Endothelial cell of umbilical vein (primary cell): Measurements from ENCODE around the gene GRM4. TPM values are rescaled to one million over a fixed set of nuclear protein-coding genes. Genes with fewer than 3 reads are reported as not detected.

Experiments
- BruUV-seq: library from RNA; stranded (reverse); fragments of 400-500 nt; replicated peaks from 2 replicates; lab custom pipeline; 2021; lab: Mats Ljungman, UMichigan
- CTCF ChIA-PET: fragments of 300-600, 350-600 bp; sonication (Branson Sonifier 250); formaldehyde crosslinking; loops from one replicate; lab custom pipeline; 2021; ENCODE audit warnings: antibody characterized with exemption, inconsistent platforms; lab: Charles Lee
- POLR2A ChIA-PET: fragments of 300-600, 350-600 bp; sonication (Branson Sonifier 250); formaldehyde crosslinking; loops from one replicate; lab custom pipeline; 2021; ENCODE audit warnings: antibody characterized with exemption, inconsistent platforms; lab: Charles Lee
- DNase-seq: peaks from one replicate; pipeline ENCODE4 v3.0.0-alpha.2; 2011; ENCODE audit warnings: low read depth, low spot score
- FAIRE-seq: peaks from 2 replicates; lab custom pipeline; 2011; peaks lifted over from hg19 to GRCh38; lab: Jason Lieb, UNC
- H2AFZ ChIP-seq: 2 replicates; pipeline ENCODE4 v1.6.0; 2012; ENCODE audit warnings: low read depth, low read length, control low read depth, inconsistent platforms
- H3K27ac ChIP-seq: 2 replicates; pipeline ENCODE4 v1.5.1; 2011; ENCODE audit warnings: low read depth, mild to moderate bottlenecking, control low read depth, low read length, moderate library complexity; ENCODE audit not compliant: insufficient read depth
- H3K27me3 ChIP-seq, 2 experiments: 2 replicates each; pipeline versions ENCODE4 v1.6.0 to v1.6.1; 2011; ENCODE audit warnings: low read length in 2 of 2, mixed read lengths in 1 of 2; ENCODE audit not compliant: control insufficient read depth in 2 of 2, insufficient read depth in 2 of 2
- H3K36me3 ChIP-seq, 2 experiments: 2 replicates in 1 of 2; 3 replicates in 1 of 2; pipeline ENCODE4 v1.5.1; 2011; ENCODE audit warnings: low read length in 2 of 2, mild to moderate bottlenecking in 1 of 2, moderate library complexity in 1 of 2; ENCODE audit not compliant: control insufficient read depth in 2 of 2, insufficient read depth in 2 of 2; ENCODE audit errors: extremely low read depth in 1 of 2
- H3K4me1 ChIP-seq: 3 replicates; pipeline ENCODE4 v1.5.1; 2011; ENCODE audit warnings: mild to moderate bottlenecking, low read length; ENCODE audit not compliant: control insufficient read depth, insufficient read depth; ENCODE audit errors: extremely low read depth
- H3K4me2 ChIP-seq: 2 replicates; pipeline ENCODE4 v1.6.1; 2011; ENCODE audit warnings: low read length, control low read depth, mixed read lengths; ENCODE audit not compliant: insufficient read depth
- H3K4me3 ChIP-seq, 3 experiments: fragments of 200-600 bp in 1 of 3; sonication (generic), shearing (Covaris generic) in 1 of 3; replicated peaks in 1 of 3; 2 replicates each; pipeline ENCODE4 v1.5.1; 2011 to 2016; ENCODE audit warnings: control low read depth in 3 of 3, low read length in 3 of 3, mild to moderate bottlenecking in 2 of 3, inconsistent platforms in 1 of 3, low read depth in 1 of 3, moderate library complexity in 1 of 3; ENCODE audit not compliant: insufficient read depth in 1 of 3
- H3K79me2 ChIP-seq: 2 replicates; pipeline ENCODE4 v1.6.0; 2012; ENCODE audit warnings: low read length, inconsistent platforms; ENCODE audit not compliant: control insufficient read depth, insufficient read depth
- H3K9ac ChIP-seq: replicated peaks from 2 replicates; pipeline ENCODE3; 2011; ENCODE audit warnings: low read length, control low read depth; ENCODE audit not compliant: insufficient read depth; ENCODE audit errors: extremely low read depth
- H3K9me1 ChIP-seq: replicated peaks from 3 replicates; pipeline ENCODE4 v1.6.0; 2011; ENCODE audit warnings: mild to moderate bottlenecking, low read length; ENCODE audit not compliant: control insufficient read depth, insufficient read depth; ENCODE audit errors: extremely low read depth
- H3K9me3 ChIP-seq: replicated peaks from 2 replicates; pipeline ENCODE4 v1.5.1; 2012; ENCODE audit warnings: low read length, inconsistent platforms; ENCODE audit not compliant: control insufficient read depth, insufficient read depth
- H4K20me1 ChIP-seq: replicated peaks from 2 replicates; pipeline ENCODE3; 2011; ENCODE audit warnings: mild to moderate bottlenecking, low read length; ENCODE audit not compliant: control insufficient read depth, insufficient read depth; ENCODE audit errors: extremely low read depth
- CTCF ChIP-seq, 2 donors: IDR thresholded peaks; 1 replicate in 1 of 2; 2 replicates in 1 of 2; pipeline ENCODE4 v1.5.1; 2011; ENCODE audit warnings: low read length in 2 of 2, mild to moderate bottlenecking in 2 of 2, moderate library complexity in 2 of 2, control low read depth in 1 of 2, inconsistent platforms in 1 of 2, low read depth in 1 of 2; ENCODE audit not compliant: insufficient read depth in 1 of 2; ENCODE audit errors: extremely low read depth in 1 of 2
- EZH2 ChIP-seq: IDR thresholded peaks from 2 replicates; pipeline ENCODE4 v1.6.1; 2012; ENCODE audit warnings: borderline replicate concordance, low read depth, mild to moderate bottlenecking, moderate library complexity, low read length, inconsistent platforms; ENCODE audit not compliant: severe bottlenecking
- FOS ChIP-seq: IDR thresholded peaks from 2 replicates; pipeline ENCODE4 v1.6.1; 2011; ENCODE audit warnings: mild to moderate bottlenecking, low read length, moderate library complexity, borderline replicate concordance; ENCODE audit not compliant: insufficient read depth
- GATA2 ChIP-seq: IDR thresholded peaks from 2 replicates; pipeline ENCODE4 v1.7.0; 2011; ENCODE audit warnings: low read depth, mild to moderate bottlenecking, moderate library complexity, mixed read lengths, low read length; ENCODE audit not compliant: insufficient read length, insufficient read depth
- JUN ChIP-seq: IDR thresholded peaks from 2 replicates; pipeline ENCODE4 v1.6.1; 2011; ENCODE audit warnings: borderline replicate concordance, low read depth; ENCODE audit not compliant: insufficient read length, insufficient read depth
- MAX ChIP-seq: IDR thresholded peaks from 2 replicates; pipeline ENCODE4 v1.6.1; 2011; ENCODE audit not compliant: insufficient read depth, insufficient read length
- MYC ChIP-seq: IDR thresholded peaks from one replicate; pipeline ENCODE4 v1.6.1; 2011; ENCODE audit warnings: mild to moderate bottlenecking, low read depth, low read length
- POLR2A ChIP-seq: IDR thresholded peaks from 2 replicates; pipeline ENCODE4 v1.6.1; 2012; ENCODE audit warnings: low read depth, mild to moderate bottlenecking, control low read depth, low read length
- POLR2AphosphoS5 ChIP-seq: IDR thresholded peaks from 2 replicates; pipeline ENCODE4 v1.6.1; 2012; ENCODE audit warnings: low read depth, mild to moderate bottlenecking, control low read depth, low read length, moderate library complexity; ENCODE audit not compliant: insufficient read depth
- dilution Hi-C: fragments of 300-500 bp; cut with MboI; formaldehyde crosslinking; loops from one replicate; pipeline ENCODE4 v1.15.0; 2019; ENCODE audit warnings: low sequenced_read_pairs; ENCODE audit not compliant: extremely low pct_ligation_motif_present
- intact Hi-C: fragments of 100-400 bp; cut with micrococcal nuclease; formaldehyde crosslinking; loops from one replicate; pipeline ENCODE4 v1.10.0; 2022
- polyA plus RNA-seq, 4 experiments: library from polyadenylated mRNA; depleted of rRNA in 3 of 4; stranded (reverse) in 3 of 4; unstranded in 1 of 4; fragments of >200 nt; gene quantifications; 2 replicates each; pipeline versions ENCODE4 v1.2.1 to v1.2.3, GENCODE V29; 2011 to 2012; ENCODE audit warnings: missing spikeins in 1 of 4
- total RNA-seq: library from RNA; stranded (reverse); gene quantifications from 2 replicates; pipeline ENCODE4 v1.2.3, GENCODE V29; 2021

GRM4 gene
- total and polyA plus RNA-seq, 2 donors (not counting 3 experiments of a cell fraction or from before 2014, with no cell fraction given): 0.03 TPM; not detected in 1

GRCh38 chr6:33977606-33978411 is 168.1 kb downstream of the GRM4 start:
- H3K9me3 ChIP-seq: no peaks in the 10 kb centered on the region
- H3K4me2 ChIP-seq: no peak overlapping the region
- dilution Hi-C loops (no loop called here), intact Hi-C loops (no loop called here)
- H3K4me3 ChIP-seq: no peak overlapping the region
- FAIRE-seq (no peak), DNase-seq (no peak)
- ChIA-PET POLR2A (no interaction called here), CTCF (interaction anchor here (1.8 kb wide), 1 partner anchor 22 kb away, joined by 4 read pairs; no protein-coding TSS in a partner anchor)
- H4K20me1 ChIP-seq: no peaks in the 10 kb centered on the region
- H3K9ac ChIP-seq: no peak overlapping the region
- TF ChIP-seq MAX: no peak
- no peak for TF ChIP-seq POLR2A
- TF ChIP-seq CTCF (IDR thresholded peaks at IDR 0.05; ENCODE audit: extremely low read depth in 1 of 2, insufficient read depth in 1 of 2, low read depth in 1 of 2, low read length in 2 of 2): no peak
- TF ChIP-seq POLR2AphosphoS5: no peak
- no peak for TF ChIP-seq GATA2
- no peak for TF ChIP-seq MYC
- no peak for TF ChIP-seq EZH2
- no peak for TF ChIP-seq FOS
- TF ChIP-seq JUN: no peak
- H3K36me3 ChIP-seq: no peaks in the 10 kb centered on the region
- H3K4me1 ChIP-seq: no peaks in the 10 kb centered on the region
- H2AFZ ChIP-seq: no peak overlapping the region
- H3K27me3 ChIP-seq: peaks cover 18 to 21% of the 10 kb centered on the region in 2 experiments
- no peaks in the 10 kb centered on the region for H3K9me1 ChIP-seq
- BruUV-seq: no TSS peak
- no peaks in the 10 kb centered on the region for H3K79me2 ChIP-seq
- H3K27ac ChIP-seq: no peak overlapping the region
